PC-3 (cell line): ENCODE results near the gene PLEKHB2. TPM values are rescaled to one million over a fixed set of nuclear protein-coding genes. Genes with fewer than 3 reads are reported as not detected.

Experiments used
- ATAC-seq: fragments of 200-7000 bp; cut with Tn5 transposase; 2 replicates; pipeline ENCODE4 v1.9.1; 2020; ENCODE audit warnings: mild to moderate bottlenecking, moderate library complexity
- BruUV-seq: library from RNA; stranded (reverse); fragments of 400-500 nt; replicated peaks from 2 replicates; lab custom pipeline; 2021; lab: Mats Ljungman, UMichigan
- CTCF ChIA-PET: fragments of 300-600 bp; sonication (Branson Sonifier 250); formaldehyde crosslinking; loops from one replicate; lab custom pipeline; 2022; ENCODE audit warnings: antibody characterized with exemption; lab: Charles Lee
- POLR2A ChIA-PET: fragments of 300-600 bp; sonication (Branson Sonifier 250); formaldehyde crosslinking; loops from one replicate; lab custom pipeline; 2022; ENCODE audit warnings: antibody characterized with exemption; ENCODE audit not compliant: unreplicated experiment; lab: Charles Lee
- DNase-seq: peaks from one replicate; pipeline ENCODE4 v3.0.0-alpha.2; 2015
- H2AFZ ChIP-seq: fragments of 300-600 bp; sonication (generic); 2 replicates; pipeline ENCODE4 v1.6.0; 2016; ENCODE audit warnings: antibody characterized with exemption, low read length
- H3F3A ChIP-seq: fragments of 300-600 bp; sonication (generic); one replicate; pipeline ENCODE4 v1.6.0; 2017; ENCODE audit warnings: antibody characterized with exemption, low read length, control low read depth, mild to moderate bottlenecking; ENCODE audit not compliant: unreplicated experiment
- H3K27ac ChIP-seq: fragments of 300-600 bp; sonication (generic); 2 replicates; pipeline ENCODE4 v1.5.1; 2016; ENCODE audit warnings: mild to moderate bottlenecking, low read length
- H3K27me3 ChIP-seq: fragments of 300-600 bp; sonication (generic); 2 replicates; pipeline ENCODE4 v1.6.1; 2016; ENCODE audit warnings: low read length, mixed read lengths
- H3K36me3 ChIP-seq: fragments of 300-600 bp; sonication (generic); 2 replicates; pipeline ENCODE4 v1.6.1; 2016; ENCODE audit warnings: low read depth, mixed run types, low read length, mixed read lengths
- H3K4me1 ChIP-seq: fragments of 300-600 bp; sonication (generic); 2 replicates; pipeline ENCODE4 v1.5.1; 2016; ENCODE audit warnings: low read length; ENCODE audit not compliant: insufficient read depth
- H3K4me2 ChIP-seq: fragments of 300-600 bp; sonication (generic); 2 replicates; pipeline ENCODE4 v1.6.0; 2016; ENCODE audit warnings: low read length
- H3K4me3 ChIP-seq: fragments of 300-600 bp; sonication (generic); 2 replicates; pipeline ENCODE4 v1.5.1; 2016; ENCODE audit warnings: mild to moderate bottlenecking, low read length, mixed read lengths
- H3K79me2 ChIP-seq: fragments of 300-600 bp; sonication (generic); 2 replicates; pipeline ENCODE4 v1.6.1; 2017; ENCODE audit warnings: low read length, mixed read lengths
- H3K9ac ChIP-seq: fragments of 300-600 bp; sonication (generic); 2 replicates; pipeline ENCODE4 v1.6.0; 2016; ENCODE audit warnings: mild to moderate bottlenecking, low read length
- H3K9me2 ChIP-seq: fragments of 300-600 bp; sonication (generic); replicated peaks from 2 replicates; pipeline ENCODE4 v1.6.1; 2016; ENCODE audit warnings: mixed run types, low read length, mixed read lengths
- H3K9me3 ChIP-seq: fragments of 300-600 bp; sonication (generic); 2 replicates; pipeline ENCODE4 v1.6.1; 2016; ENCODE audit warnings: low read length, mixed read lengths
- H4K20me1 ChIP-seq: fragments of 300-600 bp; sonication (generic); 2 replicates; pipeline ENCODE4 v1.6.1; 2016; ENCODE audit warnings: low read length, mixed read lengths
- CTCF ChIP-seq: fragments of 300-600 bp; sonication (generic); conservative IDR thresholded peaks from 2 replicates; pipeline ENCODE4 v1.5.1; 2017; ENCODE audit warnings: antibody characterized with exemption, low read depth, mild to moderate bottlenecking, low read length
- EZH2 ChIP-seq: fragments of 300-600 bp; sonication (generic); IDR thresholded peaks from one replicate; pipeline ENCODE4 v1.6.1; 2017; ENCODE audit warnings: antibody characterized with exemption, mild to moderate bottlenecking, low read length; ENCODE audit not compliant: unreplicated experiment
- EZH2phosphoT487 ChIP-seq: fragments of 300-600 bp; sonication (generic); IDR thresholded peaks from 2 replicates; pipeline ENCODE4 v1.6.1; 2018; ENCODE audit warnings: mild to moderate bottlenecking, antibody characterized with exemption, low read length, borderline replicate concordance
- intact Hi-C: fragments of 100-400 bp; cut with micrococcal nuclease; formaldehyde crosslinking; loops from 2 replicates; pipeline ENCODE4 v1.9.0; 2023
- total RNA-seq: library from RNA; depleted of rRNA; stranded (reverse); fragments of >200 nt; gene quantifications from 2 replicates; pipeline ENCODE4 v1.2.3, GENCODE V29; 2014

The PLEKHB2 gene
- total RNA-seq, 1 experiment from 2014 or later = 64.5 TPM

DNA sequence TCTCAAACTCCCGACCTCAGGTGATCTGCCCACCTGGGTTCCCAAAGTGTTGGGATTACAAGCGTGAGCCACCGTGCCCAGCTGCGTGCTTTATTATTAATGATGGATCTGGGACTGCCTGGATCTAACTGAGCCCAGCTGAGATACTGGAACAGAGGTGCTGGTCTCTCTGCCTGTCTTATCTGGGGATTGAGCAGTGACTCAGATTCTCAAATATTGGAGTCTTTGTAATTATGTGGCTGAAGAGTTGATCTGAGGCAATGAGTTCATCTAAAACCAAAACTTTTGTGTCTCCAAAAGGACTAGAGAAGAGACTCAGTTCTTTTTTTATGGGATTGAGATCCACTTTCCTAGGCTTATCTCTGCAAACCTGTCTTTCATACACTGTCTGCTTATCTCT, 16.3 kb downstream of the PLEKHB2 start:
- Histone ChIP-seq H3K27ac (no peak overlapping the region), H3F3A (no peaks in the 10 kb centered on the region), H3K36me3 (peaks cover 26% of the 10 kb centered on the region), H3K4me3 (no peak overlapping the region), H4K20me1 (peaks cover 33% of the 10 kb centered on the region), H3K9me3 (no peaks in the 10 kb centered on the region), H3K9me2 (no peaks in the 10 kb centered on the region), H3K4me1 (peaks cover 8% of the 10 kb centered on the region), H3K79me2 (peaks cover 71% of the 10 kb centered on the region), H3K9ac (no peak overlapping the region), H3K4me2 (0 out of 2 replicates have a peak overlapping the region, but pooled peaks have one; percentile 34), H2AFZ (no peak overlapping the region), H3K27me3 (no peaks in the 10 kb centered on the region)
- intact Hi-C loops = no loop called here
- POLR2A ChIA-PET = no interaction called here
- BruUV-seq = no TSS peak
- DNase-seq (peak; percentile 29), ATAC-seq (peak; percentile 59)
- TF ChIP-seq EZH2phosphoT487 (no peak), CTCF (no peak), EZH2 (no peak)
- CTCF ChIA-PET = no interaction called here

GRCh38 chr2:131122496-131122895, 17.4 kb downstream of the PLEKHB2 start:
- Histone ChIP-seq H3K36me3 (peaks cover 36% of the 10 kb centered on the region), H3K4me3 (no peak overlapping the region), H4K20me1 (peaks cover 31% of the 10 kb centered on the region), H3K9ac (no peak overlapping the region), H3K9me2 (no peaks in the 10 kb centered on the region), H2AFZ (no peak overlapping the region), H3K4me2 (no peak overlapping the region), H3K27ac (no peak overlapping the region), H3K4me1 (peaks cover 8% of the 10 kb centered on the region), H3K9me3 (no peaks in the 10 kb centered on the region), H3K27me3 (no peaks in the 10 kb centered on the region), H3K79me2 (peaks cover 61% of the 10 kb centered on the region), H3F3A (no peaks in the 10 kb centered on the region)
- CTCF ChIA-PET = no interaction called here
- intact Hi-C loops = no loop called here
- no peak for DNase-seq
- POLR2A ChIA-PET = no interaction called here
- BruUV-seq = no TSS peak
- no peak for ATAC-seq
- TF ChIP-seq CTCF (no peak), EZH2 (no peak), EZH2phosphoT487 (no peak)

GRCh38 chr2:131123192-131123591, 18.1 kb downstream of the PLEKHB2 start:
- POLR2A ChIA-PET = no interaction called here
- H3F3A ChIP-seq = no peaks in the 10 kb centered on the region
- no peak overlapping the region for H3K27ac ChIP-seq
- H3K36me3 ChIP-seq = peaks cover 43% of the 10 kb centered on the region
- CTCF ChIA-PET = no interaction called here
- no peak for DNase-seq
- no peaks in the 10 kb centered on the region for H3K9me3 ChIP-seq
- no peaks in the 10 kb centered on the region for H3K27me3 ChIP-seq
- H3K4me1 ChIP-seq = peaks cover 8% of the 10 kb centered on the region
- no peak overlapping the region for H3K4me3 ChIP-seq
- BruUV-seq = no TSS peak
- intact Hi-C loops = no loop called here
- peaks cover 24% of the 10 kb centered on the region for H4K20me1 ChIP-seq
- H3K79me2 ChIP-seq = peaks cover 54% of the 10 kb centered on the region
- no peak overlapping the region for H3K9ac ChIP-seq
- no peaks in the 10 kb centered on the region for H3K9me2 ChIP-seq
- TF ChIP-seq CTCF (no peak), EZH2phosphoT487 (no peak), EZH2 (no peak)
- no peak overlapping the region for H2AFZ ChIP-seq
- no peak overlapping the region for H3K4me2 ChIP-seq
- no peak for ATAC-seq
